Measurements from ENCODE around the gene FSTL4.

Gene FSTL4

DNA sequence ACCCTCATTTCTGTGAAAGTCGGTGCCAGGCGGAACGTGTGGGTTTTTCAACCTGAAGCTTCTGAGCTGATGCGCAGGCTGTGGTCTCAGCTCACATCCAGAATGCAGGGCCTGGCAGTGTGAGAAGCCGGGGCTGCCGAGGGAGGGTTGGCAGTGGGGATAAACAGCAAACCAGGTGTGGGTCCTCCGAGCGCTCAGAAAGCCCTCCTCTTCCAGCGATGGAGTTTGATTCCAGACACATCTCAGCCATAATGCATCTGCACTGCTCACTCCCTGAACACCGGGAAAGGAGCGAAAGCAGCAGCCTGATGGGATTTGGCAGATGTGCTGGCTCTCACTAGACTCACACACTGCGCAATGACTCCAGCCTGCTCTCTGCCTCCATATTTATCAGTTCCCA lies 280.4 kb downstream of the FSTL4 start:
- DNase-seq (ENCODE audit: extremely low read depth in 1 of 2, low read depth in 1 of 2) = no peak

DNA sequence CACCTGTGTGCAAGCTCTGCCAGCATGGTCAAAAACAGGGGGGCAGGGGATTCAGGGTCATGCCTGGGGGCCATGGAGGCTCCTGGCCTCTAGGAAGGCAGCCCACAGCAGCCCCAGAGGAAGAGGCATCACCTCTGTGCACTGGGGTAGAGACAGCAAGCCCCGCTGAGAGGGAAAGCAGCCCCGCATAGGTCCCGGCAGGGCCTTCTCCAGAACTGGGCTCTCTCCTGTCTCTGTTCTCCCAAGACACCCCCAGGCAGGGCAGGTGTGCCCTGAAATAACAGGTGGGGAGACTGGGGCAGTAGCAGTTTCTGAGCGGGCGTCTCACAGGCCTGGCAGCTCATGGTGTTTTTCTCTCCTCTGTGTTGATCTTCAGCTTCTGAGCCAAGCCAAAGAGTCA lies 281.4 kb downstream of the FSTL4 start:
- DNase-seq (ENCODE audit: extremely low read depth in 1 of 2, low read depth in 1 of 2) = no peak

DNA sequence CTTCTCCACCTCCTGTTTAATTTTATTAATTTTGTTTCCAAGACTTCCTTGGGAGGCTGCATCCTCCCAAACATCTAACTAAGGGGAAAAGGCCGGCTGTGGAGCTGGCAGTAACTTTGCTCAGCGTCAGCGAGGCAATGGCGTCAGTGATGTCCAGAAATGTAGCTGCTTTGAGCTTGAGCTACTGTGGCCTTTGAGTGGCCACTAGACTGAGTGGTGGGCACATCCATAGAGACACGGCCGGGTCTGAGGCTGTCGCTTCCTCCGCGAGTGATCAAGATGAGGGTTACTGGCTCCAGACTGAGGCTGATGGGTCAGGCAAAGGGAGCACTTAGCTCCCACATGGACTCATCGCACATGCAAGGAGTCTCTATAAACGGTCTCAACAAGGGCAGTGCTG lies 283.5 kb downstream of the FSTL4 start:
- DNase-seq (ENCODE audit: extremely low read depth in 1 of 2, low read depth in 1 of 2) = no peak

DNA sequence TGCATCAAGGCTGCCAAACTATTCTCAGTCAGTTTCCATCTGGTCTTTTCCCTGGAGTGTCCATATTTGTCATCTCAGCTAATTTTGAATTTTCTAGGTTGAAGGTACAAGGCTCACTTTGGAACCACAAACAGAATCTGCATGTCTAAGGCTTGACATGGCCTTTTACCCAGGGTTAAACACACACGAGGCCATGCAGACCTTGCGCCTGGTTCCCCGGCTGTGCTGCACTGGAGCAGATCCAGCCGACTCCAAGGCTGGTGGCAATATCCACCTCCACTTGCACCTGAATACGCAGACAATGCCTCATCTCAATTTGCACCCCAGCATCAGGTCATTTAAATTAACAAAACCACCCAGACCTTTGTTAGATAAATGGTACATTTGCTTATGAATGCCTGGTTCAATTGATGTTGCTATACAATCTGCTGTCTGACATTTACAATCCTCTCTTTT lies 284.4 kb downstream of the FSTL4 start:
- no peak for DNase-seq (ENCODE audit: extremely low read depth in 1 of 2, low read depth in 1 of 2)

DNA sequence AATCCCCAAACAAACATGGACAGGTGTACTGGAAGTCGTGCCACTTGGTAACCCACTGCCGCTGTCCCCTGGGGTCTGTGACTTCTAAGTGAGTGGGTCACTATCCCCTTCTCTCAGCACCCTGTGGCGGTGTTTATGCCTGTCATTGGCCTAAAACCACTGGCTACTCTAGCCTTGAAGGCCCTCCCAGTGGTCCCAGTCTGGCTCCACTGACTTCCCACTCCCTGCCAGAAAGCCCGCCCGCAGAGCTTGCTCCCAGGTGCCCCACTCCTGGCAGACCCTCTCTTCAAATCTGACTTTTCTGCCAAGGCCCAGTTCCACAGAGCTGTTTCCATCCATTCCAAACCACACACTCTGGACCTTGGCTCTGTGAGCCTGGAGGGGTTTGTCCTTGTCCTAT lies 286.0 kb downstream of the FSTL4 start:
- no peak for DNase-seq (ENCODE audit: extremely low read depth in 1 of 2, low read depth in 1 of 2)

DNA sequence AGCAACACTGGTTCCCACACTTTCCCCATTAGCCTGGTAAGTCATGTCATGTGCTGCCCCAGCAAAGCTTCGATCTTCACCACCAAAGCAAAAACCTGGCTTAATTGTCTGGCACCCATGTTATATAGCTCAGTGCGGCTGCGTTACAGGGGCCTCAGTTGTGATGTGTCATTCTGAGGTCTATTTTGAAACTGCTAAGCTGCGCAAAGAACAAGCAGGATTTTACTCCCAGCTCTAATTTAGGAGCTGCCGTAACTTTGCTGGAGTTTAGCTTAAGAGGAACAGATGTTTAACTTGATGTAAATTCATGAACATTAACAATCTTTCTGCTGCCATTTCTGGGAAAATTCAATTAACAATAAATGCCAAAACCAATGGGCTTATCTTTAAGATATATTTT lies 286.5 kb downstream of the FSTL4 start:
- DNase-seq (ENCODE audit: extremely low read depth in 1 of 2, low read depth in 1 of 2) = no peak

DNA sequence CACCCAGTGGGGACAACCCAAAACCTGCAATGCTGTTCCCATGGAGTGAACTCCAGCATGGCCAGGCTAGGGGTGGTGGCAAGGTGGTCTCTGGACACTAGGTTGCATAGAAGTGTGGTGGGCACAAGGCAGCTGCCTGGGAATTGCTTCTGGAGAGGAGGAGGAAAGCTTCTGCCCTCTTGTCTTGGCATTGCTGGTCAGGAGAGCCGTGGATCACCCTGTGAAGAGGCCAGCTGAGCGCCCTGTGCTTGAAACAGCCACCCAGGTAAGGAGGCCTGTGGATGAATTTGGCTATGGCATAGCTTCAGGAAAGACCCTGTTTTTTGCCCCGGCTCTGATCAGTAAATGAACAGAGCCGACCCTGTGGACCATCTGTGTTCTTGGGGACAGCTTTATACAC lies 287.4 kb downstream of the FSTL4 start:
- no peak for DNase-seq (ENCODE audit: extremely low read depth in 1 of 2, low read depth in 1 of 2)

DNA sequence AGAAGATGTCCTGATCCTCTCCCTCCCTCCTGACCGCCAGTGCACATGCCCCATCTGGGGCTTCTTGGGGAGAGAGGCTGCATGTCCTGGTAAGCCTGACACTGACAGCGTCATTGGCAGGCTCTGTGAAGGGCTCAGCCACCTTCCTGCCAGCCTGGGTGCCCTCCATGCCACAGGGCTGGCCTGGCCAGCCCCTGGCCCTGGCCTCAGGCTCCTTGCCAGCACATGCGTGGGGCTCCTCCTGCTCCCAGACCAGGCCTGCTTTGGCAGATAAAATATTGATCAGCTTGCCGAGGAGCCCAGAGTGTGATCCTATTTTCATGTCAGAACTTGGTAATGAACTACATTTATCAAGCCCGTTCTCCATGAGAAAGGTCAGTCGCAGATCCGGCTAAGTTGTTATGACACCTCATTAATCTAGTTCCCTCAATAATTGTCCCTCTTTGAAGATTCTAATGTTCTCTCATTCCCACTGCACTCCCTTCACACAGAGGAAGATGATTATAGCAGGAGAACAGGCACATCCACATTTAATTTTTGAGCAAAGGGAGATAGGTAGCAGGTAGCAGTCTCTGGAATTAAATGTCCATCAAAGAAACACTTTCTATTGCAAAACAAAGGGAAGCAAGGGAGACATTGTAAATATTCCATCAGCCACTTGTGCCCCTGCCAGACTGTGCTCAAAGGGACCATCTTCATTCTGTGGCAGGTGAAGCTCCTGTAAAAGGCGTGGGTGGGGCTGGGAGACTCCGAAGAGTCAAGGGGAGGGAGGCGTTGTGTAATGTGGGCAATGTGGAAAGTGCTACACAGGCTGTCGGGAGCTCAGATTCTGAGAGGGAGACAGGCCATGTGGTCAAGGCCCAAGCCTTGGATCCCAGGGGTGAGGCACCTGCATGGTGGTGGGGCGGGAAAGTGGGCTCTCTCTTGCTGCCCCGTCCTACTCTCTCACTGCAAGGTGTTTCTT lies 288.6 kb downstream of the FSTL4 start:
- no peak for DNase-seq (ENCODE audit: extremely low read depth in 1 of 2, low read depth in 1 of 2)

DNA sequence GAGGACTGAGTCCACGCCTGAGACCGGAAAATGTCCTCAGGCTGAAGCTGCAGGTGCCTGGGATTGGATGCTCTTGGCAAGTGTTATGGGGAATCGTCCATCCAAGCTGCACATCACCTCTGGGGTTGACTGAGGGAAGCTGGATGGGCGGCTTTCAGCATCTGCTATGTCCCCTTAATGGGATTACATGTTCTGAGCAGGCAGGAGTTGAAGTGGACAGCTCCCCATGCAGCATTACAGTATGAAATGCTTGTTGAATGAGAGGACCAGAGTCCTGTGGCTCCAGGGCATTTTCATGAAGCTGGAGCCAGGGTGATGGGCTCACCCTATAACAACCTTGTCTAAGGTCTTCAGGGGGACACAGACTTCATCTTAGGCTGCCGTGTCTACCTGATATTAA lies 289.6 kb downstream of the FSTL4 start:
- no peak for DNase-seq (ENCODE audit: extremely low read depth in 1 of 2, low read depth in 1 of 2)

DNA sequence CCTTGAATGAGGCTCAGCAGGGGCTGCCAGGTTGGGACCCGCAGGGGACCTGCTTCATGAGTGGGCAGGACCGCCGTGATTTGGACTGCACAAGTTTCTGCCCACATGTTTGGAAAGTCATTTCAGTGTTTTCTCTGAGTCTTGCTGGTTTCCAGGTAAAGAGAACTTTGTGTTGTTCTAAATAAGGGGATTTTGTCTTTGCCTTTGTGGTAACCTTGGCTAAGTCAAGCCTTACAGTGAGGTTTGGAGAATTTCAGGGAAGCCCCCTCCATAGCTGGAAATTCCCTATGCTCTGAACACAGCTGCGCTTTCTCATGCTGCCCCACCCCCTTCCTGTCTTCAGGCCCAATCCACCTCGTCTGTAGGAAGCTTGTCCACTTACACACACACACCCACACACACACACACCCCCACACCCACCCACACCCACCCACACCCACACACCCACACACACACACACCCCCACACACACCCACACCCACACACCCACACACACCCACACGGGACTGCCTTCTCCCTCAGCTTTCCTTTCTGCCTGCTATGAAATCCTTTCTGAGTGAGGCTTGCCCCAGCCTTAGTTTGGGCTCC lies 290.4 kb downstream of the FSTL4 start:
- no peak for DNase-seq (ENCODE audit: extremely low read depth in 1 of 2, low read depth in 1 of 2)

DNA sequence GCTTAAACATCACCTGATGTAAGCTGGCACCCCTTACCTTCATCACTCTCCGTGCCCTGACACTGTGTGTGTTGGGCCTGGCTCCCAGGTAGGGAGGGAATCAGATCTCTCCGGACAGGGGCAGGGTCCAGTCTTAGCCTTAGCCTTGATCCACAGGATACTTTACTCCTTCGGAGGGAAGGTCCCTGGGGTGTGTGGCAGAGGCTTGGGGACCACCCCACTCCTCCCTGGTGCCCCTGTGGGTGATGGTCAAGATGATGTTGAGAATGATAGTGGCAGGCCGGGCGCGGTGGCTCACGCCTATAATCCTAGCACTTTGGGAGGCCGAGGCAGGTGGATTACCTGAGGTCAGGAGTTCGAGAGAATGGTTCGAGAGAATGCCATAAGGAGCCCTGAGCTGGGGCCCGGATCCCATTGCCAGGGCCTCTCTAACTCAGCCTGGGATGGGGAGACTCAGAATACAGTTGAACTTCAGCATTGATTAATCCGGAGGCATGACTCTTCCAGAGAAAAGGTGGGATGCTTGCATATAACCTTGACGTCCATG lies 291.0 kb downstream of the FSTL4 start:
- DNase-seq (ENCODE audit: extremely low read depth in 1 of 2, low read depth in 1 of 2) = no peak

DNA sequence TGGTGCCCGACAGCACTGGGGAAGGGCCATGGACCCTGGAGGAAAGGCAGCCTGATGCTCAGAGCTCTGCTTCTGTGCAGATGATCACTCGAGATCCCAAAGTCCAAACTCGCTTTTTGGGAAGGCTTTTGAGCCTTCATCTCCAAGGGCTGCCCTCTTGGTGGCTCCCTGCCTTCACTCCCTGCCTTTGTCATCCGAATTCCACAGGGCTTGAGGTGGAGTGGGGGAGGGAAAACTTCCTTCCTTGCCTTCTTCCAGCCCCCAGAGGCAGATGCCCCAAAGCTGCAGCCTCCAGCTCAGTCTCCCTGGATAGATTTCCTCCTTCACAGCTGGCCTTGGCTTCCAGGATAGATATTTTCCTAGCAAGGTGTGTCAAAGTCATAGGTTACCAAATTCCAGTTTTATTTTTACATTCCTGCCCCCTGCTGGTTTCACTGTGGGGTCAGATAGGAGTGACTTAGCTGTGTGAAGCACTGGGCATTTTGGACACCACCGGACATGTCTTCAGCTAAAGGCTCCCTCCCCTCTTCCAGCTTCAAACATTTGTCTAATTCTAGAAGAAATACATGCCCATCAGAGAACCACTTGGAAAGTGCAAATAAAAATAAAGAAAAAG lies 292.3 kb downstream of the FSTL4 start:
- no peak for DNase-seq (ENCODE audit: extremely low read depth in 1 of 2, low read depth in 1 of 2)

DNA sequence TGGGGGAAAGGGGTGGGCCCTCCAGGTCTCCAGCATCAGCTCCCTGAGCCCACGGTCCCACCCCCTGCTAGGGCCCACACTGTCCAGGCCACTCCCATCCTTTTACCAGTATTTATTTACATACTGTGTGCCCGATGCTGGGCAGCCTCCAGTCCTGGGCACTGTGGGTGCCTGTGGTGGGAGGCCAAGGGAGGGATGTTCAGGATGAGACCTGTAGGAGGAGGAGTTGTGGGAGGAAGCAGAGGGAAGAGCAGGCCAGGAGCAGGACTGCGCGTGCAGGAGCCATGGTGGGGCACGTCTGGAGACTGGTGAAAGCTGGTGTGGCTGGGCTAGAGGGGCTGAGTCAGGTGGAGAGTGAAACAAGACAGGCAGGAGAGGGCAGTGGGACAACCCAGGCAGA lies 293.1 kb downstream of the FSTL4 start:
- no peak for DNase-seq (ENCODE audit: extremely low read depth in 1 of 2, low read depth in 1 of 2)

DNA sequence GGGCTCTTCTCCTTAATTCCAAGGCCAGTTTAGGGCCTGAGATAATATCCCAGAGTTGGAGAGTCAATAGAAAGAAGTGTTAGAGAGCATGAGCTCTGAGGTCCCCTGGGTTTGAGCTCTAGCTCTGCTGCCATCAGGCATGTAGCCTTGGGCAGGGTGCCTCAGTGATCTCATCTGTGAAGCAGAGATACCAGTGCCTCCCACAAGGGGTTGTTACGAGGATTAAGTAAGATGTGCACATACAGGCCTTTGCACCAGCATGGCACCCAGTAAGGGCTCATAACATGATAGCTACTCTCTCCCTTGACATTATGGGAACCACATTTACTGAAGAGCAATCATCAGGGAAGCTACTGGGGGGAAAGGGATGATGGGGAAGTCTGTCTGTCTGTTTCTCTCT lies 294.8 kb downstream of the FSTL4 start:
- DNase-seq (ENCODE audit: extremely low read depth in 1 of 2, low read depth in 1 of 2) = no peak

DNA sequence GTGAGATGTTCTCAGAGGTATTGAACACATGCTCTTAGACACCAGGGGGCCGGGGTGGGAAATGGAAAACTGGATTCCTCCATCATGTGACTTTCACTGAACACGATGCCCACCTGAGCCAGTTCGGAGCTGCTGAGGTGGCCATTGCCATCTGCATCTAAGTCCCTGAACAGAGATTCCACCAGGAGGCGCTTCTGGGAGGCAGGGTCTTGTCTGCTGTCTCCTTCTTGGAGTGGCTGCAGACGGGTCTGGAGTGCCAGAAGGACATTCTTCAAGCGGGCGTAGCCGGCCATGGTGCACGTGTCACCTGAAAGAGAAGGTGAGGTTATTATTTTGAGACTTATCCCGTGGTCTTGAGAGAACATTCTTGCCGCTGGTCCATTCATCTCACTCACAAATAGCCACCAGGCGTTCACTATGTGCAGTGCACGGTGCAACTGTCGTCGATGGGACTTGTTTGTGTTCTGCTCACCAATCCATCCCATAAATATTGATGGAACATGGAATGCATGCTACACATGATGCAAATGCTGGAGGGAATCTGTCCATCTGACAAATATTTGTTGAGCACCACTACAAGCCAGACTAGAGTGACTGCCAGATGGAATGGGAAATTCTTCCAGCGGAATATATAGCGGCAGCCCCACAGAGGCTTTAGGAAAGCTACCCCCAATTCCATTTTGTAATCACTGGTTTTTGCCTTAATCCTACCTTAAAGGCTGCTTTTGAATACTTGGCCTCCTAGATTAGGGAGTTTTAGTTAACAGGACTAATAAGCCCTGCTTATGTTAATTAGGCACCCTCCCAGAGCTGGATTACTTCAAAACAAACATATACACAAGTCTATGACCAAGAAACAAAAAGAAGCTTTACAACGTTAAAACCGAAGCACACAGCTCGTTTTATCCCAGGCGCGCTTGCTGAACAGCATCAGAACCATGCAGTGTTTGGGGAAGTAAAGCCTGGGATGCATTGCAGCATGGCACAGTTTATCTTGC lies 295.7 kb downstream of the FSTL4 start:
- DNase-seq (ENCODE audit: extremely low read depth in 1 of 2, low read depth in 1 of 2) = no peak

DNA sequence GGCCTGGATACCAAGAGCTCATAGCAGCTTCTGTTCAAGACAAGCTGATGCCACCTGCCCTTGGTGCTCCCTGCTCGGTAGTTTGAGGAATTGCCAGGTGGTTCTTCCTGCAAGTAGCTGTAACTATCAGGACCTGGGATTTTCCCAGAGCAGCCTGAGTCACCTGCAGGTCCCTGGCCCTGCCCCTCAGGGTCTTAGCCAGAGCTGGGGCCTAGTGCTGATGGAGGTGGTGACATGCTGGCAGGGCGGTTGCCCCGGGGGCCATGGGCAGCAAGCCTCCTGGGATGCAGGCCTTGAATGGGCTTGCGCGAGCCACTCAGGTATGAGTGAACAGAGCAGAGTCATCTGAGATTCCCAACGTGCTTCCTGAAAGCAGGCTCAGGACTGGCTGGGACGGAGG lies 298.3 kb downstream of the FSTL4 start:
- no peak for DNase-seq (ENCODE audit: extremely low read depth in 1 of 2, low read depth in 1 of 2)

DNA sequence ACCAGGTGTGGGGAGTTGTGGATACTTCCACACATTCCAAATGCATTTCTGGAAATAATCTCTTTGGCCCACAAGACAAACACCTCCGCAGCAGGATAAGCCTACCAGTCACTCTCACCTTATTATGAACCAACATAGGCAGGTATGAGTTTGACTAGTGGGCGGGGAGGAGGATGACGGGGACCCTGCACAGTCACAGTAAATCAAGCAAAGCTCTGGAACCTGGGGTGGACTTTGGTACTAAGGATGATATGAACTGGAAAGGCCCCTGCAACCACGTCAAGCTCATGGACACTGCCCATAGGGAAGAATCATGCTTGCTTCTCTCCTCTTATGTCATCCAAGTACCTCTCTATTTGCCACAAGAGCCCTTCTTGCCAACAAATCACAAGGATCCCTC lies 301.2 kb downstream of the FSTL4 start:
- no peak for DNase-seq (ENCODE audit: extremely low read depth in 1 of 2, low read depth in 1 of 2)

DNA sequence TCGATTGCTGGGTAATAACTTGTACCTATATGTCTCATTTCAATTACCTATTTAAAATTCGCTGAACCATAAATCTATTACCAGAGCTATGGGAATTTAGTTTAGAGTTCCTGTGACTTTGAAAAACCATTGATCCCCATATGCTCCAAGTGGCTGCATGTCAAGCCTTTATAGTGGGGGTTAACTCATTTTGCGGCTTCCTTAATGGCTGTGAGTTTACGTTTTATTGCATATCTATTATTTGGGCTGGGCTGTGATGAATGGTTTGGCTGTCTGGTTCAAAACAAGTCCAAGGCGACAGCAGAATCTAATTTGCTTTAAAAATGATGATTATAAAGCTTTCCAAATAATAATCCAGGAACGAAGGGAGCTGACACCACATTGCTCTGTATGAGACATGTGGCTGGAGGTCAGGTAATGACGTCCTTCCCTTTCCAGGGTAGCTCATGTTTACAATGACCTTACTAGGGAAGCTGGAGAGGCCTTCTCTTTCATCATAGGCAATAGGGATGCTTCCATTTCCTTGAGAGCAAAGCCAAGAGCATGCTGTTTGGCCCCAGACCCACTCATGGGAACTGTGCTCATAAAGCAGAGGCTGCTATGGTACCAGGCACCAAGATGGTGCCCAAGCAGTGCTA lies 302.2 kb downstream of the FSTL4 start:
- no peak for DNase-seq (ENCODE audit: extremely low read depth in 1 of 2, low read depth in 1 of 2)

DNA sequence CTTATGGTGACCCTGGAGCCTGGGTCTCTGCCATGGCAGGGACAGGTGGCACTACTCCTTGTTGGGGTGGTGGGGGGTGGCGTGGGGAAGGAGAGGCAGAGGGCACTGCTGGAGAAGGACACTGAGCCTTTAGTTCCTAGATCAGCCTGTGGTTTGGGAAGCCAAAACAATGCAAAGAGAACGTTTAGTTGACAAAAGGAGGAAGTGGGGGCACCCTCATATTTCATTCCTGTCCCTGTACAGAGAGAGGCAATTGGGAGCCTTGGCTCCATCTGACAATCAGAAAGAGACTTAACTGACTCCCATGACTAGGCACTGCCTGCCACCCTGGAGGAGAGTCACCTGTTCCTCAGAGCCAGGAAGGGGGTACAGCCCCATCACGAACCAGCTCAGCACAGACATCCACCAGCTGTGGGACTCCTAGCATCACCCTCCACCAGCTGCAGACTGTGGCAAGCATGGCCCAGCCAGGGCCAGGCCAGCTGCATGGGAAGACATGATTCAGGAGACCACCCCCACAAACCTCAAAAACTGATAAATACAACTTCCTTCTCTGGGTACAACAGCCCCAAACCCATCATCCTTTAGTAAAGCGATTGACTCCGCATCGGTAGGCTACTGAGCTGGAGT lies 303.1 kb downstream of the FSTL4 start:
- DNase-seq (ENCODE audit: extremely low read depth in 1 of 2, low read depth in 1 of 2) = no peak

DNA sequence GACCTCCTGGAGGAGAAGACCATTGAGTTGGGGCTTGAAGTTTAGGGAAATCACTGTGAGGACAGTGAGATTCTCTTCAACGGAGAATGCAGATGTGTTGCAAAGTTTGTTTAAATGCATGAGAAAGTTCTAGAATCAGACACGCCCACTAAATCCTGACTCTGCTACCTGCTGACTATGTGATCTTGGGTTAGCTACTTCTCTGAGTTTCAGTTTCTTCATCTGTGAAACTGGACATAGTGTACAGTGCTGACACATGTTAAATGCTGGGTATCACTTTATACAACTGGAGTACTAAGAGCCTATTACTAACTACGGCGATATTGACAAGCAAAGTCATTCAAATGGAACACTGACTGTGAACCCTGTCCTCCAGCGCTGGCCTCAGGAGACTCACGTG lies 305.1 kb downstream of the FSTL4 start:
- DNase-seq (ENCODE audit: extremely low read depth in 1 of 2, low read depth in 1 of 2) = no peak

All from activated CD8-positive, alpha-beta memory T cell treated with anti-CD3 and anti-CD28 coated beads for 1 hour (primary cell).